GM19043 (cell line): ENCODE measurements around the gene PSMB2.
"Not testable (repeated sequence)": the region's sequence is repeated elsewhere in the genome, so short reads cannot be mapped to it uniquely, and the experiment has no call there.

Source experiments
- ATAC-seq: cut with Tn5 transposase; IDR thresholded peaks from one replicate; pipeline ENCODE4 v1.9.1; 2021; ENCODE audit warnings: low read depth; ENCODE audit not compliant: unreplicated experiment

PSMB2 gene

DNA sequence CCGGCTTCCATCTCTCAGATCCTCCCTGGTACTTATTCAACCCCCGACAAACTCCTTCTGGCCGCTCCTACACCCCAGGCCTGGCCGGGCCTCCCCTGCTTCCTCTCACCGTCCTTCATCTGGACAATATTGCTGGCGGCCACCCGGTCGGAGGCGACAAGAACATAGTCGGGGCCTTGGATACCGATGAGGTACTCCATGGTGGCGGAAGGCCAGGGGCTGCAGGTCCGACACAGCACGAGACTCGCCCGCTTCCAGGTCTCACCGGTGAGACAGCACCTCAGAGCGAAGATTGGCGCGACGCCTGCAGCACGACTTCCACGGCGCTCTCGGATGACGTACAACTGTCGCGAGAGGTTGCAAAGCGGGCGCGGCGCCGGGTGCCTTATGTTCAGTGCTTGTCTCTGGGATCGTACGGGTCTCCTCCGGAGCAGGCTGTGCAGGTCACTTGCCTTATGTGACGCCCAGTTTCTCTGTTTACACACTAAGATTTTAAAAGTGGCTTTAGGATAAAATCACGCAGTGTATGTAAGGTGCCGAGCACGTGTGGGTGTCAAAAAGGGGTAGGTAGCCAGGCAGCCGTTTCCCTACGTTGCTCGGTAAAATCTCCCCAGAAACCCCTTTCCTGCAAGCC lies at the start of gene PSMB2:
PSMB2 (minus strand) TSS at position 294 of the 634 bp plus-strand sequence; CDS start at position 200, 94 bp downstream.
- peak; percentile 88 for ATAC-seq

DNA sequence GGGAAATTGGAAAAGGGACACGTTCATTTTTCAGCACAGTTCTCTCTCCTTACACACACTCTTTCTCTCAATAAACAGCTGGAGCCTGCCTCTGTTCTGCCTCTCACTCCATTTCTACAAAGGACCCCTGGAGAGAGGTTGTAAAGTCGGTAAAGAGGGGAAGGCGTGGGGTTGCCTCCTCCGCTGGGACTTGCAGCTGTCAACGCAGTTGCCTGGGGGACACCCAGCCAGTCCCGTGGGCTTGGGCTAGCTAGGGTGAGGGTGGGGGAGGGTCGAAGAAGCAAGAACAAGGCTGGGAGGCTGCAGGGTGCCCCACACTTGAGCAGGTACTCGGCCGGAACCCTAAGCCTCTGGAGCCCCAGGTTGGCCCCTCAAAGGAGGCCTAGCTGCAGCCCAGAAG lies 49.8 kb upstream of the PSMB2 start:
- ATAC-seq = no peak

DNA sequence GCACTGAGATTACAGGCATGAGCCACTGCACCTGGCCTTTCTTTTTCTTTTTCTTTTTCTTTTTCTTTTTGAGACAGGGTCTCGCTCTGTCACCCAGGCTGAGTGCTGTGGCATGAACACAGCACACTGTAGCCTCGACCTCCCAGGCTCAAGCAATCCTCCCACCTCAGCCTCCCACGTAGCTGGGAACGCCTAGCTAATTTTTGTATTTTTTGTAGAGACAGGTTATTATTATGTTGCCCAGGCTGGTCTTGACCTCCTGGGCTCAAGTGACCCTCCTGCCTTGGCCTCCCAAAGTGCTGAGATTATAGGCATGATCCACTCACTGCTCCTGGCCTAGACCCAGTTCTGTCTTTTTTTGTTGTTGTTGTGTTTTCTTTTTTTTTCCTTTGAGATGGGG lies 48.8 kb upstream of the PSMB2 start:
- not testable (repeated sequence) for ATAC-seq

DNA sequence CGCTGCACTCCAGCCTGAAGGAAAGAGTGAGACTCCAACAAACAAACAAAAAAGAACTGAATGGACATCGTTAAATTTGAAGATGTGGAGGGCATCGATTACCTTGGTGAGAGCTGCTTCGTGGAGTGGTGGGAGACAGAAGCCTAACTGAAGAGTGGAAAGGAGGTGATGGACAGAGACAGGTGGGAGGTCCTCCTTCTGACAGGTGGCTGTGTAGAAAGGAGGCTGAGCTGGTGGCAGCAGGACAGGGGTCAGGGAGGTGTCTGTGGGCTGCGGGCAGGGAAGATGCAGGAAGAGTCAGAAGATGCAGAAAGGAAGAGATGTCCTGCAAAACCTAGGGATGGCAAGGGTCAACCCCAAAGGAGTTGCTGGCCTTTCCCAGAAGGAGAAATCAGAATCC lies 46.8 kb upstream of the PSMB2 start:
- ATAC-seq = no peak

DNA sequence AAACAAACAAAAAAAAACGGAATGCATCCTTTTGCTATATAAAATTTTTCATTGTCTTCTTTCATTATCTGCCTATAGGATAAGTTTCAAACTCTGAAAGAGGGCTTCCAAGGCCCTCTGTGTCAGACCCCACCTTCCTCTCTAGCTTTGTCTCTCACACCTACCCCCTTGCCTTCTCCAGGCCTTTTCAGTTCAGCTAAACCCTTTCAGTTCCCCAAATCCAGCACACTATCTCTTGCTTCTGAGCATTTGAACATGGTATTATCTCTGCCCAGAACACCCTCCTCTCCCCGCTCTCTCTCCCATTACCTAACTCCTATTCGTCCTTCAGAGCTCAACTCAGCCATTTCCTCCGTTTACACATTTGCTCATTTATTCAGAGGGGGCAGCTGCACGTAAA lies 41.7 kb upstream of the PSMB2 start:
- no peak for ATAC-seq

DNA sequence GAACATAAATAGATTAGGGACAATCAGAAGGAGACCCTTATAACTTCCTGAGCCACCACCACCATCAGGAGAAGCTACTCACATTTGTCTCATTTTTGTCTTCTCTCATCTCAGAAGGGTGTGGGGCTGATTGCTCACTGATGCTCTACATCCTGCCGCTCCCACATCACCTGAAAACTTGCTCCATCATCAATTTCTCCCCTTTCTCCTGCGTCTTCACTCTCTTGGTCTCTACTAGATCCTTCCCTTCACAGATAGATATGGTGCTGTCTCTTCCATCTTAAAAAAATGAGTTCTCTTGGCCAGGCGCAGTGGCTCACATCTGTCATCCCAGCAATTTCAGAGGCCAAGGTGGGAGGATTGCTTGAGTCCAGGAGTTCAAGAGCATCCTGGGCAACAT lies 38.9 kb upstream of the PSMB2 start:
- ATAC-seq = no peak

DNA sequence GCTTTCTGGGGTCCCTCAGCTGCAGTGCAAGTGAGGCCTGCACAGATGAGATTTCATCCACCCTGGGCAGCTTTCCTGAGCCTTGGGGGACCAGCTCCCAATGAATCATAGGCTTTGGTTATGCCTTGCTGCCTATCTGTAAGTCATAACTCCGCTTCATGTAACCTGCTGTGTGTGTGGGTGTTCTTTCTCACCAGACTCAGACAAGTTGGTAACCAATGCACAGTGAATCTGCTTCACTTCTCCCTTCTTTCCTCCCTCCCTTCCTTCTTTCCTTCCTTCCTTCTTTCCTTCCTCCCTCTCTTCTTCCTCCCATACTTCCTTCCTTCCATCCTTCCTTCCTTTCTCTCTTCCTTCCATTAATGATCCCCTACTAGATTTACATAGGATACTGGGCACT lies 34.4 kb upstream of the PSMB2 start:
- ATAC-seq = no peak

DNA sequence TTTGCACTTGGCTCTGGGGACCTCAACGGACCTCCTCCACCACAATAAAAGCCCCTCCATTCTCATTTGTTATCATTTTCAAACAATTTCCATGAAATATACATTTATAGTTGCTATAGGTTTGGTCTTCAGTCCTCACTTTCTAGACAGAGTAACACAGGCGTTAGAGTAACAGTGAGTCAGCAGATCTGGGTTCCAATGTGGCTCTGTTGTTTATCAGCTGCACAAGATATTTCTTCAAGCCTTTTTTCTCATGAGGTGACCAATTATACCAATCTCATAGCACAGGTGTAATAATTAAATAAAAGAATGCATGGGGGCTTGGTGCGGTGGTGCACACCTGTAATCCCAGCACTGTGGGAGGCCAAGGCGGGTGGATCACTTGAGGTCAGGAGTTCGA lies 32.8 kb upstream of the PSMB2 start:
- no peak for ATAC-seq

DNA sequence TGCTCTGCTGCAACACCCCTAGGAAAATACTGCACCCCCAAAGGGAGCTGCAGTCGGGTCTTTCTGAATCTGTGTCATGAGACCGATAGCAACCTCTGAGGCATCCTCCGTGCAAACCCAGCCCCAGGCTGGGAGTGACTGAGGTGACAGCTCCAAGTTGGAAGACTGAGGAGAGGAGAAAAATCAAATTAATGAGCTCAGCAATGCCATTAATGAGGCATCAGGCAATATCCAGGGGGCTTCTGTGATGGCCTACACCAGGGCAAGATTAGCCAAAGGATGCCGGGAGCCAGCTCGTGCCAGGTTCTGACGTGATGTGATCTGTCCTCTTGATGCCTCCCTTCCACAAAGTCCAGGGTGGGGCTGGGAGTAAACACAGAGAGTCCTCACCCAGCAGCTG lies 30.8 kb upstream of the PSMB2 start:
- ATAC-seq = no peak

DNA sequence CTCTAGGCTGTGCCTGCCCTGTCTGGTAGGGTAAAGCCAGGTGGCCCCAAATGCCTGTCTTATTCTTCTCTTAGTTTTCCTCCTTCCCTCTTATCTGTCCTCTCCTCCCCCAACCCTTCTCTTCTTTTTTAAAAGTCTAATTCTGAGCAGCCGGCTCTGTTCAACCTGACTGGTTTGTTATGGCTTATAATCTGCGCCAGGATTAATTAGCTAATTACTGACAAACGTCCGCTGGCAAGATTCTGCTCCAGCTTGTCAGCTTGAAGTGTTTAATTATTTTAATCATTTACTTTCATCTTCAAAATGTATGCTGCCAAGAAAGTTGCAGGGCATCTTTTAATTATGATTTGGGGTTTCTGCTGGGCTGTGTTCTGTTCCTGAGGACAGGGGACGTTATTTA lies 27.2 kb upstream of the PSMB2 start:
- no peak for ATAC-seq

DNA sequence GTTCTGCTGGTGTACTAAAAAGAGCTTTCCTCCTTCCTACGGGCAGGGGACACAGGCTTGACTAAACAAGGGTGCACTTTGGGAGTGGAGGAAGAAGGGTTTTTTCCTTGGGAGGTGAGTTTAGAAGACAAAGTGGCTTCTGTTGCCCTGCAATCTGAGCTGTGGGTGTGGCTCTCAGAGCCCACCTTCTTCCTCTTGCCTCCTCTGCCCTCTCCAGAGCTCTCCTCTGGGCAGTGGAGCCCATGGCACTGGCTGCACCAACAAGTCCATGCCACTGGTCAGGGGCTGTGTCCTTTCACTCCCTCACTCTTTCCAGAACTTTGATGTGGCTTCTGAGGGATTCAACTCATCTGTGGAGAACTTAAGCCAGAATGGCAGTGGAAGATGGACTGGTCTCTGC lies 25.6 kb upstream of the PSMB2 start:
- ATAC-seq = no peak

DNA sequence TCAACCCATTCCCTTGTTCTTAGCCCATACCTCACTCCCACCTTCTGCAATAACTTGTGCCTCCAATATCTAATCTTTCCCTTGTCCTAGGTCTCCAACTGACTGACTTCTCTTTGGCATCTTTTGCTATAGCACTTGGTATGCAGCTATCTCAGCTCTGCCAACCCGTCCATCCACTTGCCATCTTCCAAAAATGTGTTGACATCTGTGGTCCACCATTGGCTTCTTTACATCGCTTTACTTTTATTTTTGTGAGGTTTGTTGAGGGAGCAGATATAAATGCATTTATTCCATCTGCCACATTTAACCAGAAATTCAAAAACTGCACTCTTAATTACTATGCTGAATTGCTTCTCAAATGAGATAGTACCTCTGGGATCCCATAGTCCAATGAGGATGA lies 24.9 kb upstream of the PSMB2 start:
- ATAC-seq = no peak

DNA sequence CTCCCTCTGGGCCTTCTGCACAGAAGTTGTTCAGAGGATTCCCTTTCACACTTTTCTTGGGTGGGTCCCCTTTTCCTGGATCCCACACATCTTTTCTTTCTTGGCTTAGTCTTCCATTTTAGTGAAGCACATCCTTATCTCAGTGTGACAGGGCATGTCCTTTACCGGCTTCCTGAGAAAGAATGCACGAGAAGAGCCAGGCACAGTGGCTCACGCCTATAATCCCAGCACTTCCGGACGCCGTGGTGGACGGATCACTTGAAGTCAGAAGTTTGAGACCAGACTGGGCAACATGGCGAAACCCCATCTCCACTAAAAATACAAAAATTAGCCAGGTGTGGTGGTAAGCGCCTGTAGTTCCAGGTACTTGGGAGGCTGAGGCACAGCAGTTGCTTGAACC lies 22.1 kb upstream of the PSMB2 start:
- no peak for ATAC-seq

DNA sequence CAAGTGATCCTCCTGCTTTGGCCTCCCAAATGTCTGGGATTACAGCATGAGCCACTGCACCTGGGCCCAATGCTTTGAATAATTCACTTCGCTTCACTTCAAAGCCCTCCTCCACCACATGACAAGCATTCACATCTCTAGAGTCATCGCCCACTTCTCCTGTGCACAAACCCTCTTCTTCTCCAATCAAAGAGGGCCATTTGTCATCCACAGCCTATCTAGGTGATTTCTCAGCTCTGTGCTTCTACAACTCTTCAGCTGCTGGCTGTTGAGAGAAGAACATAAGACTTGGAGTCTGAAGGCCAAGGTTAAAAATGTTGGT lies 20.1 kb upstream of the PSMB2 start:
- no peak for ATAC-seq

DNA sequence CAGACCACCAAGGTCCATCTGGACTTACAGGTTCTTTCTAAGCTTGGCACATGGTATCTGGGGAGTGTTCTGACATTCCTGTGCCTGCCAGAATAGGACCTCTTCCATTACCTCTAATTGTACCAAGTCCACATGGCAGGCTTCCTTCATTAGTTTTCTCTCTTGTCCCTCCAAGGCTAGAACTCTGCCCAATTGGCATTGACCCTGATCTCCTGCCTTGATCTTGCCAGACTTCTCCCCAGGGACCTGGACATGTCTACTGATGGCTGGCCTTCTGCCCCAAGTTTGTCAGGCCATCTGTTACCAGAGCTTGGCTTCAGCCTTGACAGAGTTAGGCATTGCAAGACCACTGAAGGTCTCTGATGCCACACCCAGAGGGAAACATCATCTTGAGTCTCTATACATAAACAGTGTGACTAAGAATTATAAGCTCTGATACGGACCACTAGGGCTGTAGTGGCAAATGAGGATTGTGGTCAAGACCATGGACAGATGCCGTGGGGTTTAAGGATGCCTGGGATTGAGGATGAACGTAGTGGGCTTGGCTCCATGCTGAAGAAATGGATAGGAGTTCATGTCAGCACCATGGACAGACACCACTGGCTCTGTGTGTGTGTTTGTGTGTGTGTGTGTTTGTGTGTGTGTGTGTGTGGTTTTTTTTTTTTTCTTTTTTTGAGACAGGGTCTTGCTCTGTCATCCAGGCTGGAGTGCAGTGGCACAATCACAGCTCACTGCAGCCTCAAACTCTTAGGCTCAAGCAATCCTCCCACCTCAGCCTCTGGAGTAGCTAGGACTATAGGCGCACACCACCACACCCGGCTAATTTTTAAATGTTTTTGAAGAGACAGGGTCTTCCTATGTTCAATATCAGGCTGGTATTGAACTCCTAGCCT lies 19.5 kb upstream of the PSMB2 start:
- ATAC-seq = no peak

DNA sequence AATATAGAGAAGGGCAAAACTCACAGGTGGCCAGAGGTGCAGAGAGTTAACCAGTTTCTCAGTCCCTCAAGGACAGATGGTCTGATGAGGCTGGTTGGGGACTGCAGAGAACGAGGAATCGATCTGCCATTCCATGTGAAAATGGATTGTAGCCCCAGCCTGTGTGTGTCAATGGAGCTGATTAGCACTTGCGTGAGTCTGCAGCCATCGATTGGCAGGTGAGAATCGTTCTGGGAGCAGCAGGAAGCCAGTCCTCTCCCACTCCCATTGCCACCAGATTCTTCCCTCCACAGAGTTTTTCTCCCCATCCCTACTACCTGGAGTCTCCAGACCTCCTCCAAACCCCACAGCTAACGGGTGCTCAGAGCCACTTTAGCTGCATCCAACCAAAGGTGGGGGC lies 18.3 kb upstream of the PSMB2 start:
- no peak for ATAC-seq

DNA sequence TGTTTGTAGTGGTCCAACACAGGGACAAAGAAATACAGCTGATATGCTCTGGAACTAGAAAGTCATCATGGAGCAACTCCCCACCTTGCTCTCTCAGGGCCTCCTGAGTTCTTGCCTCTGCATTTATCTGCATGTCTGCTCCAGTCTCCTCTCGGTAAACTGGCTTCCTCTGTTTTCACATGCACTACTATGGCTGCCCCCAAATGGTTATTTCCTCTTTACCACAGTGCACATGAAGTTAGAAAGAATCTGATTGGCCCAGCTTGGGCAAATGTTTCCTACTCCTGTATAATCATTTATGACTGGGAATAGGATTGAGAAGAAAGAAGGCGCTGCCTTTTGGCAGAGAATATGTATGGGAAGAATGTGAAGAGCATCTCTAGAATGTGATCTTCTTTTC lies 16.5 kb upstream of the PSMB2 start:
- ATAC-seq = no peak

DNA sequence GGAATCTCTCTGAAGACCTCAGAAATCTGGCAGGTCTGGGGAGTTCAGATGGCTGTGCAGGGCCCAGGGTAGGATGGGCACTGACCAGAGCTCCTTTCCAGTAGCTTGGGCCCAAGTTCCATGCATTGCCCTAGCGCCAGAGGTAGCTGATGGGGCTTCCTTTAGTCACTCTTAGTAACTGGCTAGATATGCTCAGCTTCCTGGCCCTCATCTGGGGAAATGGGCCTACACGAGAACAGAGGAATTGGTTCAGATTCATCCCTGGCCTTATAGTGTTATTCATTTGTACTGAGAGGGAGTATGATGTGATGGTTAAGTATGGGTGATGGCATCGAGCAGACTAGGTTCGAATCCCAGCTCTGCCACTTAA lies 15.5 kb upstream of the PSMB2 start:
- no peak for ATAC-seq

DNA sequence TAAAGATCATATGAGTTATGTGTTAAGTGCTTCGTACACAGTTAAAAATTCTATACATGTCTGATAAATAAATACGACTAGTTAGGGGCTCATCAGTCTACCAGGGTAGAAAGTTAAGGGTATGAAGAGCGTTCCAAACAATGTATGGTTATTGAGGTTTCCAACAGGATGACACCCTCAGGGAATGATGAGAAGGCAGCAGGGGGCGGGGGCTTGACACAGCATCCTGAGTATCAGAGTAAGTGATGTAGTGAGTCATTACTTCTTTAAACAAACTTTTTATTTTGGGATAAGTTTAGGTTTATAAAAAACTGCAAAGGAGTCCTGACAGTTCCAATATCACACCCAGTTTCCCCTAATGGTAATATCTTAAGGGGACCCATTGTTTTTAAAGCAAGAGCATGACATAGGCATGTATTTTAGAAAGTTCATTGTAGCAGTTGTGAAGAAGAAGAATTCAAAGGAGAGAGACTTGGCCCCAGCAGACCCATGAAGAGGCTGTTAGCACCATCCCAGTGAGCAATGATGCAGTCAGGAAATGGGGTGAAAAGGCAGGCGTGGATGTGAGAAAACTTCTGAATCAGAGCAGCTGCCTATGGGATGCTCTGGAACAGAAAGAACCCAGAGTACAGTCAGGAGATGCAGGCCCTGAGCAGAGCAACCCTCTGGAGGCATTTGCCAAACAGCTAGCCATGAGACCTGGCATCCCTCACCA lies 15.0 kb upstream of the PSMB2 start:
- no peak for ATAC-seq

DNA sequence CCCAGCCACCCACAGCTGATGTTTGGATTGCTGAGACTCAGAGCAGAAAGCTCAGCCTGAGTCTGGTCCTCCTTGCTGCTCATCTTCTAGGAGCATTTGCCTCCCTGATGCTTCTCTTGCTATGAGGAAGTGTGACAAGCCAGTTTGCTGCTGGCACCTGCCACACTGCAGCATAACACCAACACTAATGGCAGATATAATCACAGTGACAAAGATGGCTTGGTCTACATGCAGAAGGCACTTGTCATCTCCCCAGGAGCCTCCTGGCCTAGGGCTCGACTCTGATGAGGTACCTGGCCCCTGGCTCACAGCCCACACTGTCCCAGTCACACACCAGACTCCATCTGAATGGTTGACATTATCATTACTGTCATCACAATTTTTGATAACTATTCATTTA lies 13.9 kb upstream of the PSMB2 start:
- ATAC-seq = no peak

DNA sequence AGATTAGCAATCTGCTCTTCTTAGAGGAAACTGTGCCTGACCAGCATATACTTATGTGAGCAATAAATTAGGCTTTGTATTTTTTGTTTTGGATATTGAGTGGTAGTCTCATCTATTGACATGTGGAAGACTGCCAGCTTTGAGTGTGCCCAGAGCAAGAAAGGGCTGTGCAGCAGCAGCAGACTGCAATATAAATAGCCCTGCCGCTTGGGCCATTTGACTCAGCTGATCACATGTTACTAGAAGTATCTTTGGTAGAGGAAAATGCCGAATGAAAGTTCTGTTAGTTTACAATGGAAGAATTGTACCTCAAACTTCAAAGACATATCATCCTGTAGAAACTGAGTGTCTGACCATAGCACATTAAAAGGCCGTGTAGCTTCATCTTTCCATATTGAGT lies 9.1 kb upstream of the PSMB2 start:
- ATAC-seq = no peak

DNA sequence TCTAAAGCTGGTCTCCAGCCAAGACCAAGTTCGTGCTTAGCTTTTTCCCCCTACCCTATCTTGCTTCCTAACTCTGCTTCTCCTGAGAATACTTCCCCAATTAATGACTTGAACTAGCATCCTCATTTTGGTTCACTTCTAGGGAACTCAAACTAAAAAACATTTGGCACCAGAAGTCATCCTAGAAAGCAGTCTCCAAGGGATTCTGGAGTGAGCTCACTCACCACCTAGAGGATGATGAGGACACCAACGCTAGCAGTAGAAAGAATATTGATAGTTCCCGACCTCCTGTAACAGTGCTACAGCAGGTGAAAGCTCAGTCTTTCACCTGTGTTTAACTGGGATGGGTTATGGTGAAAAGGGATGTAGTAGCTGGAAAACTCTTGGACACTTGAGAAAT lies 4.7 kb upstream of the PSMB2 start:
- no peak for ATAC-seq
